GM23248 (cell line): ENCODE results near the gene SULT4A1.

Experiments
- EZH2 ChIP-seq: fragments of 200-600 bp; sonication (generic); IDR thresholded peaks from 2 replicates; pipeline ENCODE4 v1.6.1; 2018; ENCODE audit warnings: antibody characterized with exemption, mild to moderate bottlenecking; ENCODE audit not compliant: insufficient read depth, poor library complexity, severe bottlenecking
- EZH2phosphoT487 ChIP-seq: fragments of 200-600 bp; sonication (generic); IDR thresholded peaks from 2 replicates; pipeline ENCODE4 v1.6.1; 2018; ENCODE audit warnings: antibody characterized with exemption, moderate library complexity, mild to moderate bottlenecking, low read depth; ENCODE audit not compliant: insufficient read depth

DNA sequence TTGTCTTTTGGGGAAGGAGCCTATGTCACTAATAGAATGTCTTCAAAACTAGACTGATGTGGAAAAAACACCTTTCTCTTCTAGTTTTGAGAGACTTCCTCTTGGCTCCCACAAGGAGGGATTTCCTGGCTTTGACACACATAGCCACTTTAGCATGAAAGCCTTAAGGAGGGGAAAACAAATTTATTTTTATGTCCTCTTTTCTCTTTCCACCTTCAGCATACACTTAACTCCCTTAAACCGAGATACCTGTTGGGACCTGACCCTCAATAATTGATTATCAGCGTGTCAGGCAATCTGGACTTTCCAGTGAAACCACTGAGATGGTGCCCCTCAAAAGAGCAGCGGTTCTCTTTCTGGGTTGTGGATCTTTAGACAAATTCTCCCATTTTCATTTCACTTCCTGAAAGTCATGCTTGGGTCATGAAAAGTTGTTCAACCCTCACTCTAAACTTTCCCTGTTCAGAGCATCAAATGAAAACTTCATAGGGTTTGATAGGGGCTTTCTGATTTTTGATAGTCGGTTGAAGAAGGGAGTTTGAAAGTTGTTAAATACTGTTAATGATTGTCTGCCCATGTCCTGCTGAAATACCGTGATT is 59.3 kb downstream of the SULT4A1 start:
- TF ChIP-seq EZH2 (no peak), EZH2phosphoT487 (no peak)
